Measurements from ENCODE around the gene FCGBP.
"Not testable (repeated sequence)": the region's sequence is repeated elsewhere in the genome, so short reads cannot be mapped to it uniquely, and the experiment has no call there.

Gene FCGBP

GRCh38 chr19:39934584-39935363, at the start of gene FCGBP:
FCGBP (minus strand) TSS chr19:39934634.
- no peak for DNase-seq

GRCh38 chr19:39983695-39984300, 49.4 kb upstream of the FCGBP start:
- no peak for DNase-seq

GRCh38 chr19:39982883-39983282, 48.4 kb upstream of the FCGBP start:
- DNase-seq = no peak

GRCh38 chr19:39974377-39975155, 40.1 kb upstream of the FCGBP start:
- no peak for DNase-seq

- peak; percentile 23 for DNase-seq
These were observed 37.1 kb upstream of the FCGBP start for GRCh38 chr19:39971380-39972035.

- peak; percentile 97 for DNase-seq
These were observed 36.4 kb upstream of the FCGBP start, which contains the start of gene PSMC4 for GRCh38 chr19:39970675-39971379. PSMC4 (plus strand) TSS chr19:39971165; CDS start chr19:39971203, 38 bp downstream.

- no peak for DNase-seq
These were observed 35.9 kb upstream of the FCGBP start for GRCh38 chr19:39970425-39970674.

- DNase-seq = no peak
These were observed 35.4 kb upstream of the FCGBP start for GRCh38 chr19:39969681-39970424.

GRCh38 chr19:39969266-39969665, 34.8 kb upstream of the FCGBP start:
- no peak for DNase-seq

- DNase-seq = no peak
These were observed 34.4 kb upstream of the FCGBP start for GRCh38 chr19:39968789-39969188.

- no peak for DNase-seq
These were observed 33.1 kb upstream of the FCGBP start for GRCh38 chr19:39967561-39967960.

GRCh38 chr19:39966617-39967016, 32.2 kb upstream of the FCGBP start:
- DNase-seq = no peak

- no peak for DNase-seq
These were observed 29.5 kb upstream of the FCGBP start for GRCh38 chr19:39963898-39964297.

GRCh38 chr19:39959407-39959806, 25.0 kb upstream of the FCGBP start:
- DNase-seq = not testable (repeated sequence)

GRCh38 chr19:39958942-39959341, 24.5 kb upstream of the FCGBP start:
- not testable (repeated sequence) for DNase-seq

GRCh38 chr19:39957886-39958285, 23.5 kb upstream of the FCGBP start:
- DNase-seq = not testable (repeated sequence)

GRCh38 chr19:39953915-39954314, 19.5 kb upstream of the FCGBP start:
- no peak for DNase-seq

- no peak for DNase-seq
These were observed 17.3 kb upstream of the FCGBP start for GRCh38 chr19:39951686-39952085.

- no peak for DNase-seq
These were observed 16.7 kb upstream of the FCGBP start for GRCh38 chr19:39951065-39951650.

- no peak for DNase-seq
These were observed 14.8 kb upstream of the FCGBP start for GRCh38 chr19:39949026-39949747.

GRCh38 chr19:39946532-39946931, 12.1 kb upstream of the FCGBP start:
- DNase-seq = no peak

All from stimulated activated CD4-positive, alpha-beta T cell treated with anti-CD3 and anti-CD28 coated beads, Interleukin-4, amount 100 ng/mL, for 1 hour (primary cell).